ENCODE results near the gene IGF2BP3.
A peak's percentile ranks its signal among the peaks of the same experiment; 100 is the strongest.

The IGF2BP3 gene

GRCh38 chr7:23373151-23374004 is 96.9 kb downstream of the IGF2BP3 start:
- peak overlapping the region; percentile 44 for H3K27ac ChIP-seq (ENCODE audit: low read length, poor library complexity, severe bottlenecking)
- H3K9me3 ChIP-seq (ENCODE audit: control insufficient read depth, low read length), result no peaks in the 10 kb centered on the region
- H3K27me3 ChIP-seq (ENCODE audit: control insufficient read depth in 1 of 2, insufficient read depth in 1 of 2, low read length in 2 of 2), result no peaks in the 10 kb centered on the region
- peak overlapping the region; percentile 7 for H4K8ac ChIP-seq (ENCODE audit: low read length)
- DNase-seq, result no peak
- no peak overlapping the region for H2BK15ac ChIP-seq (ENCODE audit: low read depth, poor library complexity, severe bottlenecking)
- H4K91ac ChIP-seq (ENCODE audit: low read length), result no peak overlapping the region
- H3K4me3 ChIP-seq (ENCODE audit: insufficient read depth in 1 of 2, low read depth in 1 of 2, low read length in 2 of 2), result no peak overlapping the region
- H3K18ac ChIP-seq (ENCODE audit: low read depth in 1 of 2, low read length in 2 of 2), result no peak overlapping the region
- no peak overlapping the region for H2BK5ac ChIP-seq (ENCODE audit: low read depth, low read length, poor library complexity, severe bottlenecking)
- no peak overlapping the region for H2BK120ac ChIP-seq (ENCODE audit: low read depth, low read length)
- no peak overlapping the region for H3K9ac ChIP-seq (ENCODE audit: low read length)
- H3K23ac ChIP-seq (ENCODE audit: low read length in 2 of 2), result no peak overlapping the region
- 83% methylated on average over 3 of the region's 6 CpGs for WGBS
- H2AK5ac ChIP-seq (ENCODE audit: low read length, severe bottlenecking), result no peak overlapping the region
- H3K79me1 ChIP-seq (replicated peaks; ENCODE audit: low read length, poor library complexity, severe bottlenecking), result peaks cover 29% of the 10 kb centered on the region
- H3K4me1 ChIP-seq (ENCODE audit: control insufficient read depth, insufficient read depth, low read depth, low read length), result peaks cover 13% of the 10 kb centered on the region
- no peaks in the 10 kb centered on the region for H3K36me3 ChIP-seq (ENCODE audit: control insufficient read depth in 1 of 2, insufficient read depth in 2 of 2, low read depth in 1 of 2, low read length in 2 of 2)
- H3K14ac ChIP-seq (ENCODE audit: low read length in 2 of 2), result no peak overlapping the region
- H2AFZ ChIP-seq (ENCODE audit: low read depth, low read length), result no peak overlapping the region
- peak overlapping the region; percentile 30 to 80 for H3K4ac ChIP-seq (ENCODE audit: low read depth in 1 of 2, low read length in 2 of 2)
- no peak overlapping the region for H2BK12ac ChIP-seq (ENCODE audit: low read length in 2 of 2)
- no peak overlapping the region for H3K4me2 ChIP-seq (ENCODE audit: low read length, poor library complexity, severe bottlenecking)

- Histone ChIP-seq H2AFZ (ENCODE audit: low read depth, low read length) (no peak overlapping the region), H2BK5ac (ENCODE audit: low read depth, low read length, poor library complexity, severe bottlenecking) (no peak overlapping the region), H3K23ac (ENCODE audit: low read length in 2 of 2) (no peak overlapping the region), H2BK120ac (ENCODE audit: low read depth, low read length) (no peak overlapping the region), H3K27me3 (ENCODE audit: control insufficient read depth in 1 of 2, insufficient read depth in 1 of 2, low read length in 2 of 2) (no peaks in the 10 kb centered on the region), H3K9ac (ENCODE audit: low read length) (no peak overlapping the region), H4K91ac (ENCODE audit: low read length) (no peak overlapping the region), H3K4me3 (ENCODE audit: insufficient read depth in 1 of 2, low read depth in 1 of 2, low read length in 2 of 2) (no peak overlapping the region), H3K4me2 (ENCODE audit: low read length, poor library complexity, severe bottlenecking) (no peak overlapping the region), H2AK5ac (ENCODE audit: low read length, severe bottlenecking) (no peak overlapping the region), H2BK15ac (ENCODE audit: low read depth, poor library complexity, severe bottlenecking) (no peak overlapping the region), H3K9me3 (ENCODE audit: control insufficient read depth, low read length) (no peaks in the 10 kb centered on the region), H3K27ac (ENCODE audit: low read length, poor library complexity, severe bottlenecking) (no peak overlapping the region), H3K18ac (ENCODE audit: low read depth in 1 of 2, low read length in 2 of 2) (peak overlapping the region in 1 of 2 experiments; percentile 66), H3K14ac (ENCODE audit: low read length in 2 of 2) (no peak overlapping the region), H4K8ac (ENCODE audit: low read length) (no peak overlapping the region), H3K4me1 (ENCODE audit: control insufficient read depth, insufficient read depth, low read depth, low read length) (peaks cover 13% of the 10 kb centered on the region), H3K4ac (ENCODE audit: low read depth in 1 of 2, low read length in 2 of 2) (no peak overlapping the region), H3K36me3 (ENCODE audit: control insufficient read depth in 1 of 2, insufficient read depth in 2 of 2, low read depth in 1 of 2, low read length in 2 of 2) (no peaks in the 10 kb centered on the region), H3K79me1 (replicated peaks; ENCODE audit: low read length, poor library complexity, severe bottlenecking) (peaks cover 29% of the 10 kb centered on the region), H2BK12ac (ENCODE audit: low read length in 2 of 2) (no peak overlapping the region)
- no peak for DNase-seq
- WGBS, result 94% methylated on average over 4 of the region's 4 CpGs
These were observed 97.7 kb downstream of the IGF2BP3 start for GRCh38 chr7:23372611-23373010.

- no peak overlapping the region for H2BK5ac ChIP-seq (ENCODE audit: low read depth, low read length, poor library complexity, severe bottlenecking)
- H3K9me3 ChIP-seq (ENCODE audit: control insufficient read depth, low read length), result no peaks in the 10 kb centered on the region
- no peak overlapping the region for H4K91ac ChIP-seq (ENCODE audit: low read length)
- peaks cover 13% of the 10 kb centered on the region for H3K4me1 ChIP-seq (ENCODE audit: control insufficient read depth, insufficient read depth, low read depth, low read length)
- H3K4me3 ChIP-seq (ENCODE audit: insufficient read depth in 1 of 2, low read depth in 1 of 2, low read length in 2 of 2), result no peak overlapping the region
- H2AK5ac ChIP-seq (ENCODE audit: low read length, severe bottlenecking), result peak overlapping the region; percentile 4
- H2BK12ac ChIP-seq (ENCODE audit: low read length in 2 of 2), result no peak overlapping the region
- no peak overlapping the region for H3K4me2 ChIP-seq (ENCODE audit: low read length, poor library complexity, severe bottlenecking)
- no peak for DNase-seq
- no peak overlapping the region for H3K27ac ChIP-seq (ENCODE audit: low read length, poor library complexity, severe bottlenecking)
- H3K9ac ChIP-seq (ENCODE audit: low read length), result no peak overlapping the region
- H4K8ac ChIP-seq (ENCODE audit: low read length), result no peak overlapping the region
- no peaks in the 10 kb centered on the region for H3K36me3 ChIP-seq (ENCODE audit: control insufficient read depth in 1 of 2, insufficient read depth in 2 of 2, low read depth in 1 of 2, low read length in 2 of 2)
- H2BK15ac ChIP-seq (ENCODE audit: low read depth, poor library complexity, severe bottlenecking), result no peak overlapping the region
- H2BK120ac ChIP-seq (ENCODE audit: low read depth, low read length), result no peak overlapping the region
- H3K27me3 ChIP-seq (ENCODE audit: control insufficient read depth in 1 of 2, insufficient read depth in 1 of 2, low read length in 2 of 2), result no peaks in the 10 kb centered on the region
- H3K14ac ChIP-seq (ENCODE audit: low read length in 2 of 2), result no peak overlapping the region
- peak overlapping the region in 1 of 2 experiments; percentile 37 for H3K4ac ChIP-seq (ENCODE audit: low read depth in 1 of 2, low read length in 2 of 2)
- no peak overlapping the region for H3K18ac ChIP-seq (ENCODE audit: low read depth in 1 of 2, low read length in 2 of 2)
- H3K23ac ChIP-seq (ENCODE audit: low read length in 2 of 2), result no peak overlapping the region
- 92% methylated on average over 5 of the region's 6 CpGs for WGBS
- H2AFZ ChIP-seq (ENCODE audit: low read depth, low read length), result no peak overlapping the region
- H3K79me1 ChIP-seq (replicated peaks; ENCODE audit: low read length, poor library complexity, severe bottlenecking), result peaks cover 29% of the 10 kb centered on the region
These were observed 98.6 kb downstream of the IGF2BP3 start for GRCh38 chr7:23371654-23372053.

GRCh38 chr7:23369695-23370404 is 100.4 kb downstream of the IGF2BP3 start:
- 100% methylated on average over 4 of the region's 5 CpGs for WGBS
- H3K23ac ChIP-seq (ENCODE audit: low read length in 2 of 2), result no peak overlapping the region
- peaks cover 8% of the 10 kb centered on the region for H3K4me1 ChIP-seq (ENCODE audit: control insufficient read depth, insufficient read depth, low read depth, low read length)
- H2AK5ac ChIP-seq (ENCODE audit: low read length, severe bottlenecking), result no peak overlapping the region
- H4K8ac ChIP-seq (ENCODE audit: low read length), result no peak overlapping the region
- DNase-seq, result no peak
- H3K4me3 ChIP-seq (ENCODE audit: insufficient read depth in 1 of 2, low read depth in 1 of 2, low read length in 2 of 2), result no peak overlapping the region
- H3K4me2 ChIP-seq (ENCODE audit: low read length, poor library complexity, severe bottlenecking), result no peak overlapping the region
- H3K27ac ChIP-seq (ENCODE audit: low read length, poor library complexity, severe bottlenecking), result no peak overlapping the region
- peaks cover 22% of the 10 kb centered on the region for H3K79me1 ChIP-seq (replicated peaks; ENCODE audit: low read length, poor library complexity, severe bottlenecking)
- no peaks in the 10 kb centered on the region for H3K9me3 ChIP-seq (ENCODE audit: control insufficient read depth, low read length)
- no peaks in the 10 kb centered on the region for H3K27me3 ChIP-seq (ENCODE audit: control insufficient read depth in 1 of 2, insufficient read depth in 1 of 2, low read length in 2 of 2)
- no peak overlapping the region for H2AFZ ChIP-seq (ENCODE audit: low read depth, low read length)
- no peak overlapping the region for H3K4ac ChIP-seq (ENCODE audit: low read depth in 1 of 2, low read length in 2 of 2)
- no peak overlapping the region for H3K14ac ChIP-seq (ENCODE audit: low read length in 2 of 2)
- H2BK120ac ChIP-seq (ENCODE audit: low read depth, low read length), result no peak overlapping the region
- H3K9ac ChIP-seq (ENCODE audit: low read length), result no peak overlapping the region
- no peak overlapping the region for H2BK15ac ChIP-seq (ENCODE audit: low read depth, poor library complexity, severe bottlenecking)
- no peak overlapping the region for H4K91ac ChIP-seq (ENCODE audit: low read length)
- H3K18ac ChIP-seq (ENCODE audit: low read depth in 1 of 2, low read length in 2 of 2), result no peak overlapping the region
- no peak overlapping the region for H2BK5ac ChIP-seq (ENCODE audit: low read depth, low read length, poor library complexity, severe bottlenecking)
- no peak overlapping the region for H2BK12ac ChIP-seq (ENCODE audit: low read length in 2 of 2)
- H3K36me3 ChIP-seq (ENCODE audit: control insufficient read depth in 1 of 2, insufficient read depth in 2 of 2, low read depth in 1 of 2, low read length in 2 of 2), result no peaks in the 10 kb centered on the region

Data from mesenchymal stem cell (in vitro differentiated cells and primary cell).